ENCODE results near the gene NACC2.
"Not testable (repeated sequence)": the region's sequence is repeated elsewhere in the genome, so short reads cannot be mapped to it uniquely, and the experiment has no call there.

NACC2 gene

DNA sequence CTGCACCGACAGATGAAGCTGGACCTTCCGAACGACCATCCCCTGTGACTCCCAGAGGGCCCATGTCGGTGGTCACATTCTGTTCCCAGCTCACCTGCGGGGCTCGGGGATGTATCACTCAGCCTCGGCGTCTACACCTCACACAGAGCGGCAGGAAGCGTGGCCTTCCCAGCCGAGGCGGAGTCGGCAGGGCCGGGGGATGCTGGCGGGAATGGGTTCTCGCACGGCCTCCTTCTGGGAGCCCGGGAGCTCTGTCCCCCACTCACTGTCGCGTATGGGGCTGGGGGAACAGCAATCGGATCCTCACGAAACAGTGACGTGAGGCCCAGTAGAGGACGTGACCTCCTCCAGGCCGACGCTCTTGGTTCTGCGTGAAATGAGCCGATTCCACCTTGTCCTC, 20.4 kb downstream of the NACC2 start:
- Histone ChIP-seq H3K4me1 (ENCODE audit: control insufficient read depth in 5 of 5, insufficient read depth in 5 of 5, low read length in 5 of 5) (peaks cover 0 to 17% (median 9%) of the 10 kb centered on the region in 5 donors), H3K36me3 (ENCODE audit: control insufficient read depth in 5 of 5, insufficient read depth in 5 of 5, low read length in 5 of 5) (peaks cover 0 to 14% (median 9%) of the 10 kb centered on the region in 5 donors), H3K4me3 (ENCODE audit: low read depth in 1 of 5, low read length in 5 of 5) (no peak overlapping the region), H3K27ac (ENCODE audit: low read depth, low read length) (no peak overlapping the region), H3K9ac (ENCODE audit: low read length in 5 of 5) (no peak overlapping the region), H3K9me3 (ENCODE audit: control insufficient read depth in 5 of 5, low read length in 5 of 5) (no peaks in the 10 kb centered on the region), H3K27me3 (ENCODE audit: control insufficient read depth in 5 of 5, insufficient read depth in 4 of 5, low read length in 5 of 5) (no peaks in the 10 kb centered on the region)

GRCh38 chr9:136062657-136063439, 32.2 kb downstream of the NACC2 start:
- Histone ChIP-seq H3K4me1 (ENCODE audit: control insufficient read depth in 5 of 5, insufficient read depth in 5 of 5, low read length in 5 of 5) (peaks cover 0 to 12% (median 5%) of the 10 kb centered on the region in 5 donors), H3K36me3 (ENCODE audit: control insufficient read depth in 5 of 5, insufficient read depth in 5 of 5, low read length in 5 of 5) (peaks cover 0 to 8% (median 4%) of the 10 kb centered on the region in 5 donors), H3K27ac (ENCODE audit: low read depth, low read length) (no peak overlapping the region), H3K9me3 (ENCODE audit: control insufficient read depth in 5 of 5, low read length in 5 of 5) (no peaks in the 10 kb centered on the region), H3K9ac (ENCODE audit: low read length in 5 of 5) (no peak overlapping the region), H3K27me3 (ENCODE audit: control insufficient read depth in 5 of 5, insufficient read depth in 4 of 5, low read length in 5 of 5) (no peaks in the 10 kb centered on the region), H3K4me3 (ENCODE audit: low read depth in 1 of 5, low read length in 5 of 5) (no peak overlapping the region)

- not testable (repeated sequence) for H3K36me3 ChIP-seq (ENCODE audit: control insufficient read depth in 5 of 5, insufficient read depth in 5 of 5, low read length in 5 of 5); H3K27me3 ChIP-seq (ENCODE audit: control insufficient read depth in 5 of 5, insufficient read depth in 4 of 5, low read length in 5 of 5); H3K9ac ChIP-seq (ENCODE audit: low read length in 5 of 5); H3K4me3 ChIP-seq (ENCODE audit: low read depth in 1 of 5, low read length in 5 of 5); H3K27ac ChIP-seq (ENCODE audit: low read depth, low read length); H3K9me3 ChIP-seq (ENCODE audit: control insufficient read depth in 5 of 5, low read length in 5 of 5)
- peaks cover 0 to 12% (median 5%) of the 10 kb centered on the region in 5 donors for H3K4me1 ChIP-seq (ENCODE audit: control insufficient read depth in 5 of 5, insufficient read depth in 5 of 5, low read length in 5 of 5)
Measured at GRCh38 chr9:136061916-136062315, 33.2 kb downstream of the NACC2 start.

DNA sequence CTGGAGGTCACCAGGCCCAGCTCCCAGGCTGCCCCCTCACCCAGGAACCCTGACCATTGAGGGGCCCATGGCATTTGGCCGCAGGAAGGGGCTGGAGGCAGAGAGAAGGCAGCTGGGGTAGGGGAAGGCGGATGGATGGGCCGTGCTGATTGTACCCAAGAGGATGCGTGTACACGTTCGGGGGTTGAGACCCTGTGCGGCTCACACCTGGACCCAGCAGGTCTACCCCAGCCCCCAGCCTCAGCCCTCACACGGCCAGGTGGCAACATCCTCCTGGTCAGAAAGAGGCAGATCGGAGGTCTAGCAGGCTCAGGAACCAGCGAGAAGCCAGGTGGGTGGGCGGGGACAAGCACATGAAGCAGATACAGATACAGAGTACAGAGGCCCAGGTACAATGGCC, 33.7 kb downstream of the NACC2 start:
- Histone ChIP-seq H3K36me3 (ENCODE audit: control insufficient read depth in 5 of 5, insufficient read depth in 5 of 5, low read length in 5 of 5) (peaks cover 0 to 8% (median 4%) of the 10 kb centered on the region in 5 donors), H3K4me1 (ENCODE audit: control insufficient read depth in 5 of 5, insufficient read depth in 5 of 5, low read length in 5 of 5) (peaks cover 0 to 12% (median 5%) of the 10 kb centered on the region in 5 donors), H3K27me3 (ENCODE audit: control insufficient read depth in 5 of 5, insufficient read depth in 4 of 5, low read length in 5 of 5) (no peaks in the 10 kb centered on the region), H3K9me3 (ENCODE audit: control insufficient read depth in 5 of 5, low read length in 5 of 5) (no peaks in the 10 kb centered on the region), H3K27ac (ENCODE audit: low read depth, low read length) (no peak overlapping the region), H3K4me3 (ENCODE audit: low read depth in 1 of 5, low read length in 5 of 5) (no peak overlapping the region), H3K9ac (ENCODE audit: low read length in 5 of 5) (no peak overlapping the region)

DNA sequence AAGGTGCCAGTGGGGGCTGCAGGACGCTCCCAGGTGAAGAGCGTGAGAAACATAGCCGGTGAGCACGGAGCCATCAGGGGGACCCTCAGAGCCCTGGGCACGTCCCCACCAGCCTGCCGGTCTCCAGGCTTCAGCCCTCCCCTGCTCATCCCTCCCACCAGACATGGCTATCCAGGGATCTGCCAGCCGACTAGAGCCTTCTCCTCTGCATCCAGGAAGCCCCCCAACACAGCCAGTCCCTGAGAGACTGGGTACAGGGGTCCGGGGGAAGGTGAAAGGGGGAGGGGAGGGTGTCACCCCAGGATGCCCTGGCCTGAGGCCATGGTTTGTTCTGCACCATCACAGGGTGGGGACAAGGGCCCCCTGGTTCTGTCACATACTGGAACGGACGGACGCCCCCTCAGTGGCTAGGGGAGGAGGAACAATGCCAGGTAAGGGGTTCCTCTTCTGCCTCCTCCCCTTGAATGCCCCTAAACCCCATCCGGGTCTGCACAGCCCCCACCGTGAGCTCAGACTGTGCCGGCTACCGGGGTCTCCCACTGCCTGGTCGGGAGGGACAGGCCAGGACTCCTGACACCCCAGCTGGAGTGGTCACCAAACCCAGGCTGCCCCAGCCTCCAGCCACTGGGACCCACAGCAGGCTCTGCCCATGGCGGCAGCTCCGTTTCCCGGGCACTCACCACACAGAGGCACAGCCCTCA, 34.3 kb downstream of the NACC2 start:
- peaks cover 0 to 8% (median 4%) of the 10 kb centered on the region in 5 donors for H3K36me3 ChIP-seq (ENCODE audit: control insufficient read depth in 5 of 5, insufficient read depth in 5 of 5, low read length in 5 of 5)
- no peak overlapping the region for H3K4me3 ChIP-seq (ENCODE audit: low read depth in 1 of 5, low read length in 5 of 5)
- H3K9ac ChIP-seq (ENCODE audit: low read length in 5 of 5): no peak overlapping the region
- H3K27me3 ChIP-seq (ENCODE audit: control insufficient read depth in 5 of 5, insufficient read depth in 4 of 5, low read length in 5 of 5): no peaks in the 10 kb centered on the region
- H3K27ac ChIP-seq (ENCODE audit: low read depth, low read length): no peak overlapping the region
- no peaks in the 10 kb centered on the region for H3K9me3 ChIP-seq (ENCODE audit: control insufficient read depth in 5 of 5, low read length in 5 of 5)
- H3K4me1 ChIP-seq (ENCODE audit: control insufficient read depth in 5 of 5, insufficient read depth in 5 of 5, low read length in 5 of 5): peaks cover 0 to 12% (median 5%) of the 10 kb centered on the region in 5 donors

DNA sequence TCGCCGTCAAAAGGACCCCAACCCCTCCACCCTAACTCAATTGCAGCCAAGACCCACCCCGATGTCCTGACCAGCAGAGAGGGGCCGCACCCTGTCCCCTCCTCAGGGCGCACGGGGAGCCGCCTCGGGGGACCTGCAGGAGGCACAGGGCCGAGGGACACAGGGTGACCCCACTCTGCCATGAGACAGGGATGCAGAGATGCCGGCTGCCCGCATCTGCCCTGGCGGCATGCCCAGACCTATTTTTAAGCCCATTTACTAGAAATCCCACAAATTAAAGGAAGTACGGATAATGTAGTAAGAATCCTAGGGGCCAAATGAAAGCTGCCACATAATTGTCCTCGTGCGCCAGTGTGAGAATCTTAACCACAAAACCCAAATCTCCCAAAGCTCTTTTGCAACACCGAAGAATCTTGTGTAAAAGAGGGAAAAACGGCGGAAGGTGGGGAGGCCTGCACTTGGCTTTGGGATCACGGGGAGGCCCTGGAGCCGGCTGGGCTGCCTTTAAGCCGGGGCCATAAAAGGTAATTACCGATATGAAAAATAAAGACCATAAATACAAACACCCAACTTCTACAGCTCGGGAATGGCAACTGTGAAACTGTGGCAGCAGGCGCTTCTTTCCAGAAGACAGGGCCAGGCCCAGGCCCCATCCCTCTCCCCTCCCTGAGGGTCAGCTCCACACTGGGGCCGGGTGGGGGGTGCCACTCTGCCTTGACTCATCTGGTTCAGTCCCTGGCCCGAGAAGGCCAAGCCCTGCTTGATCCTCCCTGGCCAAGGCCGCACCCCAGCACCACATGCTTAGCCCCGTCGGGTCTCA, 35.0 kb downstream of the NACC2 start:
- Histone ChIP-seq H3K36me3 (ENCODE audit: control insufficient read depth in 5 of 5, insufficient read depth in 5 of 5, low read length in 5 of 5) (peaks cover 0 to 8% (median 4%) of the 10 kb centered on the region in 5 donors), H3K9me3 (ENCODE audit: control insufficient read depth in 5 of 5, low read length in 5 of 5) (no peaks in the 10 kb centered on the region), H3K4me1 (ENCODE audit: control insufficient read depth in 5 of 5, insufficient read depth in 5 of 5, low read length in 5 of 5) (peaks cover 0 to 12% (median 5%) of the 10 kb centered on the region in 5 donors), H3K4me3 (ENCODE audit: low read depth in 1 of 5, low read length in 5 of 5) (no peak overlapping the region), H3K27ac (ENCODE audit: low read depth, low read length) (no peak overlapping the region), H3K27me3 (ENCODE audit: control insufficient read depth in 5 of 5, insufficient read depth in 4 of 5, low read length in 5 of 5) (no peaks in the 10 kb centered on the region), H3K9ac (ENCODE audit: low read length in 5 of 5) (no peak overlapping the region)

DNA sequence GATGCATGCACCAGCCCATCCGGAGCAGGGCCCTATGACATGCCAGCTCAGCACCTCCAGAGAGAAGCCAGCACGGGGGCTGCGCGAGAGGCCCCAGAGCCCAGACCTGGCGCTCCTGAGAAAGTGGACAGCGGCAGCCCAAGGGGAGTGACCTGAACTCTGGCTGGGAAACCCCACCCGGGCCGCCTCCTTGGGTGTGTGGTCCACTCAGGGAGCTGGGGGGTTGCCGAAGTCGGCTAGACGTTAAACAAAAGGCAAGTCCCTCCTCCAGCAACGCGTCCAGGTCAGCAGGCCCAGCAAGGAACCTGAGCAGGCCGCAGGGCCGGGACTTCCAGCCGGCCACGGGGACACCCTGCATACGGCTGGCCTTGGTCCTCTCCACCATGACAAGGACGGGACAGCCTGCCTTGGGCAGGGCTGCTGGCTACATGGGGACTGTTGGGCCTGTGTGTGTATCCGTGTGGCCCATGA, 35.7 kb downstream of the NACC2 start:
- H3K4me3 ChIP-seq (ENCODE audit: low read depth in 1 of 5, low read length in 5 of 5): no peak overlapping the region
- no peaks in the 10 kb centered on the region for H3K27me3 ChIP-seq (ENCODE audit: control insufficient read depth in 5 of 5, insufficient read depth in 4 of 5, low read length in 5 of 5)
- H3K27ac ChIP-seq (ENCODE audit: low read depth, low read length): no peak overlapping the region
- H3K4me1 ChIP-seq (ENCODE audit: control insufficient read depth in 5 of 5, insufficient read depth in 5 of 5, low read length in 5 of 5): peaks cover 0 to 12% (median 5%) of the 10 kb centered on the region in 5 donors
- no peaks in the 10 kb centered on the region for H3K9me3 ChIP-seq (ENCODE audit: control insufficient read depth in 5 of 5, low read length in 5 of 5)
- H3K9ac ChIP-seq (ENCODE audit: low read length in 5 of 5): no peak overlapping the region
- peaks cover 0 to 8% (median 4%) of the 10 kb centered on the region in 5 donors for H3K36me3 ChIP-seq (ENCODE audit: control insufficient read depth in 5 of 5, insufficient read depth in 5 of 5, low read length in 5 of 5)

- peaks cover 0 to 16% (median 9%) of the 10 kb centered on the region in 5 donors for H3K4me1 ChIP-seq (ENCODE audit: control insufficient read depth in 5 of 5, insufficient read depth in 5 of 5, low read length in 5 of 5)
- H3K9me3 ChIP-seq (ENCODE audit: control insufficient read depth in 5 of 5, low read length in 5 of 5): no peaks in the 10 kb centered on the region
- H3K27me3 ChIP-seq (ENCODE audit: control insufficient read depth in 5 of 5, insufficient read depth in 4 of 5, low read length in 5 of 5): no peaks in the 10 kb centered on the region
- no peak overlapping the region for H3K27ac ChIP-seq (ENCODE audit: low read depth, low read length)
- peaks cover 0 to 8% (median 4%) of the 10 kb centered on the region in 5 donors for H3K36me3 ChIP-seq (ENCODE audit: control insufficient read depth in 5 of 5, insufficient read depth in 5 of 5, low read length in 5 of 5)
- H3K9ac ChIP-seq (ENCODE audit: low read length in 5 of 5): no peak overlapping the region
- H3K4me3 ChIP-seq (ENCODE audit: low read depth in 1 of 5, low read length in 5 of 5): no peak overlapping the region
Measured at GRCh38 chr9:136058801-136059302, 36.2 kb downstream of the NACC2 start.

DNA sequence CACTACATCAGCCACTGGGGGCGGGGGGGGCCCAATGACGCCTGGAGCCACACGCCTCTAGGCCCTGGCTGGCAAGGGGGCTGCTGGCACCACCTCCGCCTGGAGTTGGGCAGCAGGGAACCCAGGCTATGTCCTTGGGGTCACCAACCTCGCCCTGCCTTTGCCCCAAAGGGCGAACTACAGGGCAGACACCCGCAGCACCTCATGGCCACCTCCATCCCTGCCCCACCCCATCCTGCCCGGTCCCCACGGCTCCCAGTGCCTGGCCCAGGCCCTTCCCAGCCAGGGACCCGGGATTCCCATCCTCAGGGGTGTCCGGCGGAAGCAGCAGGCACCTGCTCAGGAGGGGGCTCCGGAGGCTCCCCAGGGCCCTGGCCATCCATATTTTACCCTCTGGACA, 37.0 kb downstream of the NACC2 start:
- Histone ChIP-seq H3K36me3 (ENCODE audit: control insufficient read depth in 5 of 5, insufficient read depth in 5 of 5, low read length in 5 of 5) (peaks cover 0 to 6% (median 3%) of the 10 kb centered on the region in 5 donors), H3K4me3 (ENCODE audit: low read depth in 1 of 5, low read length in 5 of 5) (no peak overlapping the region), H3K27ac (ENCODE audit: low read depth, low read length) (no peak overlapping the region), H3K4me1 (ENCODE audit: control insufficient read depth in 5 of 5, insufficient read depth in 5 of 5, low read length in 5 of 5) (peaks cover 0 to 24% (median 17%) of the 10 kb centered on the region in 5 donors), H3K9me3 (ENCODE audit: control insufficient read depth in 5 of 5, low read length in 5 of 5) (no peaks in the 10 kb centered on the region), H3K27me3 (ENCODE audit: control insufficient read depth in 5 of 5, insufficient read depth in 4 of 5, low read length in 5 of 5) (no peaks in the 10 kb centered on the region), H3K9ac (ENCODE audit: low read length in 5 of 5) (no peak overlapping the region)

All from subcutaneous abdominal adipose tissue (tissue), 5 donors.